ENCODE data around the gene SKAP1.

DNA sequence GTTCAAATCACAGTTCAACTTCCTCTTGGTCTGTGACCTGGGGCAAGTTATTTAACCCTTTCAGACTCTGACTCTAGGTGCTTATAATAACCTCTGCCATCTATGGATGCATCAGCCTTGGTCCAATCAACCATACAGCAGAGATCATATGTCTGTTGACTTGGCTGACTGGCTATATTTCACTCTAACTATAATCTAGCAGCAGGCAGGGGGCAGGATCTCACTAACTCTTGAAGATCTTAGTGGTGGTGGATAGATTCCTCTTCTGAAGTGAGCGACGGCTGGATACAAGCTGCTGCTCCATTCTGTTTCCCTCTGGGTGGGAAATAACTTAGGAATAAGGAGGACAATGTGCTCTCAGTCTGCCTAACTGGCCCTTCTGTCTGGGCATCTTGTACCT, 146.6 kb downstream of the SKAP1 start:
- TF ChIP-seq POLR2A (IDR thresholded peaks at IDR 0.05) = no peak
- TF ChIP-seq, protein P1, sequence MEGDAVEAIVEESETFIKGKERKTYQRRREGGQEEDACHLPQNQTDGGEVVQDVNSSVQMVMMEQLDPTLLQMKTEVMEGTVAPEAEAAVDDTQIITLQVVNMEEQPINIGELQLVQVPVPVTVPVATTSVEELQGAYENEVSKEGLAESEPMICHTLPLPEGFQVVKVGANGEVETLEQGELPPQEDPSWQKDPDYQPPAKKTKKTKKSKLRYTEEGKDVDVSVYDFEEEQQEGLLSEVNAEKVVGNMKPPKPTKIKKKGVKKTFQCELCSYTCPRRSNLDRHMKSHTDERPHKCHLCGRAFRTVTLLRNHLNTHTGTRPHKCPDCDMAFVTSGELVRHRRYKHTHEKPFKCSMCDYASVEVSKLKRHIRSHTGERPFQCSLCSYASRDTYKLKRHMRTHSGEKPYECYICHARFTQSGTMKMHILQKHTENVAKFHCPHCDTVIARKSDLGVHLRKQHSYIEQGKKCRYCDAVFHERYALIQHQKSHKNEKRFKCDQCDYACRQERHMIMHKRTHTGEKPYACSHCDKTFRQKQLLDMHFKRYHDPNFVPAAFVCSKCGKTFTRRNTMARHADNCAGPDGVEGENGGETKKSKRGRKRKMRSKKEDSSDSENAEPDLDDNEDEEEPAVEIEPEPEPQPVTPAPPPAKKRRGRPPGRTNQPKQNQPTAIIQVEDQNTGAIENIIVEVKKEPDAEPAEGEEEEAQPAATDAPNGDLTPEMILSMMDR (IDR thresholded peaks at IDR 0.05) = no peak

Measured in thyroid gland (tissue), 4 donors.